Neutrophil (primary cell): ENCODE measurements around the gene GJB2.

Source experiments
- H3K27ac ChIP-seq: fragments of 200-600 bp; sonication (generic); 2 replicates; pipeline ENCODE4 v1.5.1; 2016; ENCODE audit warnings: mild to moderate bottlenecking, moderate library complexity
- H3K27me3 ChIP-seq: fragments of 200-600 bp; sonication (generic); 2 replicates; pipeline ENCODE4 v1.6.0; 2016; ENCODE audit warnings: mild to moderate bottlenecking
- H3K36me3 ChIP-seq: fragments of 200-600 bp; sonication (generic); 2 replicates; pipeline ENCODE4 v1.5.1; 2017
- H3K4me1 ChIP-seq, 2 experiments: fragments of 200-600 bp in 1 of 2; sonication (generic) in 1 of 2; 1 replicate in 1 of 2; 2 replicates in 1 of 2; pipeline versions ENCODE4 v1.5.1 to v1.6.1; 2013 to 2016; ENCODE audit warnings: low read depth in 1 of 2, low read length in 1 of 2, mild to moderate bottlenecking in 1 of 2, moderate library complexity in 1 of 2; ENCODE audit not compliant: control insufficient read depth in 1 of 2, insufficient read depth in 1 of 2
- H3K4me3 ChIP-seq, 2 experiments: fragments of 200-600 bp in 1 of 2; sonication (generic) in 1 of 2; 1 replicate in 1 of 2; 2 replicates in 1 of 2; pipeline ENCODE4 v1.5.1; 2013 to 2016; ENCODE audit warnings: low read depth in 1 of 2, low read length in 1 of 2, mild to moderate bottlenecking in 1 of 2, moderate library complexity in 1 of 2
- H3K9me3 ChIP-seq: fragments of 200-600 bp; sonication (generic); 2 replicates; pipeline ENCODE4 v1.5.1; 2016
- TF ChIP-seq, protein P1 (sequence below): fragments of 200-600 bp; sonication (generic); IDR thresholded peaks from 2 replicates; pipeline ENCODE4 v1.5.1; 2016; ENCODE audit warnings: antibody characterized with exemption

GJB2 gene

DNA sequence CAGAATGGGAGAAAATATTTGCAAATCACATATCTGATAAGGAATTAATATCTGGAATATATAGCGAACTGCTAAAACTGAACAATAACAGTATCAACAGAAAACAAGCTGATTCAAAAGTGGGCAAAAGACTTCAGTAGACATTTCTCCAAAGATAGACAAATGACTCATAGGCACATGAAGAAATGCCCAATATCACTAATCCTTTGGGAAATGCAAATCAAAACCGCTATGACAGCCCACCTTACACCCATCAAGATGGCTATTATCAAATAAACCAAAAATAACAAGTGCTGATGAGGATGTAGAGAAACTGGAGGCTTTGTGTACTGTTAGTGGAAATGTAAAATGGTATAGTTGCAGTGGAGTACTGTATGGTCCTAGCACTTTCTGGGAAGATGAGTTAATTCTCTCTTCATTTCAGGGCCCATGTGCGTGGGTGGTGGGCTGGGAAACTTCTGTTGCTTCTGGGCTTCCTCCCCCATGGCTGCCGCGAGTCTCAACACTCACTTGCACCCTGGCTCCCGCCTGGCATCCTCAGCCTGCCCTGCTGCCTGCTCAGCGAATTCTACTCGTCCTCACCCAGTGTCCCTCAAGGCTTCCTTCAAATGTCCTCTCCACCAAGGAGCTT lies 19.5 kb downstream of the GJB2 start:
- no peak overlapping the region for H3K4me3 ChIP-seq
- H3K4me1 ChIP-seq: no peaks in the 10 kb centered on the region
- no peaks in the 10 kb centered on the region for H3K9me3 ChIP-seq
- H3K36me3 ChIP-seq: no peaks in the 10 kb centered on the region
- peaks cover 92% of the 10 kb centered on the region for H3K27me3 ChIP-seq
- no peak overlapping the region for H3K27ac ChIP-seq
- TF ChIP-seq, protein P1, sequence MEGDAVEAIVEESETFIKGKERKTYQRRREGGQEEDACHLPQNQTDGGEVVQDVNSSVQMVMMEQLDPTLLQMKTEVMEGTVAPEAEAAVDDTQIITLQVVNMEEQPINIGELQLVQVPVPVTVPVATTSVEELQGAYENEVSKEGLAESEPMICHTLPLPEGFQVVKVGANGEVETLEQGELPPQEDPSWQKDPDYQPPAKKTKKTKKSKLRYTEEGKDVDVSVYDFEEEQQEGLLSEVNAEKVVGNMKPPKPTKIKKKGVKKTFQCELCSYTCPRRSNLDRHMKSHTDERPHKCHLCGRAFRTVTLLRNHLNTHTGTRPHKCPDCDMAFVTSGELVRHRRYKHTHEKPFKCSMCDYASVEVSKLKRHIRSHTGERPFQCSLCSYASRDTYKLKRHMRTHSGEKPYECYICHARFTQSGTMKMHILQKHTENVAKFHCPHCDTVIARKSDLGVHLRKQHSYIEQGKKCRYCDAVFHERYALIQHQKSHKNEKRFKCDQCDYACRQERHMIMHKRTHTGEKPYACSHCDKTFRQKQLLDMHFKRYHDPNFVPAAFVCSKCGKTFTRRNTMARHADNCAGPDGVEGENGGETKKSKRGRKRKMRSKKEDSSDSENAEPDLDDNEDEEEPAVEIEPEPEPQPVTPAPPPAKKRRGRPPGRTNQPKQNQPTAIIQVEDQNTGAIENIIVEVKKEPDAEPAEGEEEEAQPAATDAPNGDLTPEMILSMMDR: no peak

DNA sequence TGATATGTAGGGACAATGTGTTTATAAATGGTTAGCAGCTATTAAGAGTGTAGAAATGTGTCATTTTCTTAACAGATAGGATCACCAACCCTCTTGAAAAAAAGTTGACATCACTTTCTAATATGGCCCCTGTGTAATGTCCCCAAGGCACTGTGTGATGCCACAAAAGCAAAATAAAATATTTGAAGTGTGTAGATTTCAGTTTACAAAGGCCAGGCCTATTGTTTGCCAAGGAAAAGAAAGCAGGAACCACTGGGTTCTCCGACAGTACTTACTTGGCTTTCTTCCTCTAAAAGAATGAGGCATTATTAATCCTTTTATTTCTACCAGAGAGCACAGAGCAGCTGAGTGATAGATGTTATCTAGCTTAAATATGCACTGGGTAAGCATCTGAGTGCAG lies 21.4 kb downstream of the GJB2 start:
- TF ChIP-seq, protein P1: no peak
- H3K27me3 ChIP-seq: peaks cover 92% of the 10 kb centered on the region
- no peaks in the 10 kb centered on the region for H3K9me3 ChIP-seq
- H3K4me3 ChIP-seq: no peak overlapping the region
- H3K36me3 ChIP-seq: no peaks in the 10 kb centered on the region
- no peak overlapping the region for H3K27ac ChIP-seq
- no peaks in the 10 kb centered on the region for H3K4me1 ChIP-seq

DNA sequence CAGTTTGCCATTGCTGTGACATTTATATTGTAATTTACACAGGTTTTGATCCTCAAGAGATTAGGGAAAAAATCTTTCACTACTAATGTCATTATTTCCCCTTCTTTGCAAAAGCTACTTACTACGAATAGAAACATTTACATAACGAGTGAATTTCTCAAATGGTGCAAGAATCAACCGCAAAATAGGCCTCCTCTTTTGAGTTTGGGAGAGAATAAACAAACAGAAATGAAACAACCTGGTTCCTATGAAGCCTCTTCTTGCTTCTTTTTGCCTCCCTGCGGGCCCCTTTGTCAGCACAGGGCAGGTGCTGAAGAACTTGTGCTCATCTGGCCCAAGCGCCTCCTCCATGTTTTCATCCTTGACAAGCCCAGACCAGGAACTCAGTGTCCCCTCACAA lies 21.8 kb downstream of the GJB2 start:
- H3K27ac ChIP-seq: no peak overlapping the region
- no peak overlapping the region for H3K4me3 ChIP-seq
- H3K4me1 ChIP-seq: no peaks in the 10 kb centered on the region
- H3K9me3 ChIP-seq: no peaks in the 10 kb centered on the region
- H3K36me3 ChIP-seq: no peaks in the 10 kb centered on the region
- peaks cover 92% of the 10 kb centered on the region for H3K27me3 ChIP-seq
- TF ChIP-seq, protein P1: no peak

DNA sequence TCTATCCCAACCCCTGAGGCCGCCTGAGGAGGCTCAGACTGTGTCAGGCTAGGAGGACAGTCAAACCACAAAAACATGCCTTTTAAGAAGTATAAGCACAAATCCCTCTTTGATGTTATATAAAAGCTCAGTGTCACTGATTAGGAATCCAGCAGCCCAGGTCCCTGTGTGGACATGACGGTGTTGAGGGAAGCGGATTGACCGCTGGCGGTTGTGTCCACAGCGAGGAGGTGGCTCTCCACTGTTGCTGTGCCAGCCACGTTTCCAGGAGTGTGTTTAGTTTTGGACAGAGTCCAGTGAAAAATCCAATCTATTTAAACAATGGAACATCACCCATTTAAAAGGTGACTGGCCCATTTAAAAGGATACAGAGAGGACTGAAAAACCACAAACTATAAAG lies 24.3 kb downstream of the GJB2 start:
- Histone ChIP-seq H3K4me3 (no peak overlapping the region), H3K9me3 (no peaks in the 10 kb centered on the region), H3K27me3 (peaks cover 90% of the 10 kb centered on the region), H3K36me3 (no peaks in the 10 kb centered on the region), H3K4me1 (peaks cover 0 to 2% of the 10 kb centered on the region in 2 experiments), H3K27ac (no peak overlapping the region)
- TF ChIP-seq, protein P1: no peak

DNA sequence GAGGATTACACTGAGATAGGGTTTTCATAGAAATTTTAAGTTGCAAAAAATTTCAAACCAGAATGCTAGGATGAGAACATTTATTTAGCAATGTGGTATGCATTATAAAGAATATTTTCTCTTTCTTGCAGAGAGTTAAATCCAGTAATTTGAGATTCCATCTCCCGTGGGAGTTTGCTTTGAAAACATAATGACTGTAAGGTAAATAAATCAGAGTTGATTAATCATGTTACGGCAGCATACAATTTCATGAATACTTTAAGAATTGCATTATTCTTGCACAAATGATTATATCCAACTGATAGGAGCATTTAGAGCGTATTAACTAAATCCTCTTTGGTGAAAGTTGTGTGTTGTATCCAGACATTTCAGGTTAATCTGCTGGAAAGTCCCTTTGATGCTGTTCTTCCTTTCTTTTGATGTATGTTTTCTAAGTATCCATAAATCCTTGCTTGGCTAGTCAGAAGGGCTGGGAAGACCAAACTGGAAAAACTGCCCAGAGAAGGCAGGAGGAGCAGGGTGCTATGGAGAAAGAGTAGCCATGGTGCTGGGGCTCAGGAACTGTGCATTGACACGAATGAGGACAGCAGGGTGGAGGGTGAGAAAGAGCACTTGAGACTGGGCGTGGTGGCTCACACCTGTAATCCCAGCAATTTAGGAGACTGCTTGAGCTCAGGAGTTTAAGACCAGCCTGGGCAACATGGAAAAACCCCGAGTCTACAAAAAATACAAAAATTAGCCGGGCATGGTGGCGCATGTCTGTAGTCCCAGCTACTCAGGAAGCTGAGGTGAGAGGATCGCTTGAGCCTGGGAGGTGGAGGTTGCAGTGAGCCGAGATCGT lies 27.1 kb downstream of the GJB2 start:
- no peaks in the 10 kb centered on the region for H3K9me3 ChIP-seq
- no peak overlapping the region for H3K4me3 ChIP-seq
- H3K27me3 ChIP-seq: peaks cover 92% of the 10 kb centered on the region
- TF ChIP-seq, protein P1: no peak
- H3K27ac ChIP-seq: no peak overlapping the region
- peaks cover 0 to 17% of the 10 kb centered on the region in 2 experiments for H3K4me1 ChIP-seq
- H3K36me3 ChIP-seq: no peaks in the 10 kb centered on the region
